Fibroblast of lung (primary cell): ENCODE measurements around the gene VPS13C.

Experiments used
- EZH2 ChIP-seq: IDR thresholded peaks from 2 replicates; pipeline ENCODE4 v1.5.1; 2012; ENCODE audit warnings: low read length, control low read depth, mild to moderate bottlenecking; ENCODE audit errors: missing control alignments
- TF ChIP-seq, protein P1 (sequence below), 2 donors: IDR thresholded peaks in 1 of 2; conservative IDR thresholded peaks in 1 of 2; 1 replicate in 1 of 2; 2 replicates in 1 of 2; pipeline ENCODE4 v1.5.1; 2011 to 2012; ENCODE audit warnings: low read length in 2 of 2, control low read depth in 1 of 2, inconsistent platforms in 1 of 2, low read depth in 1 of 2, mild to moderate bottlenecking in 1 of 2

- TF ChIP-seq, protein P1, sequence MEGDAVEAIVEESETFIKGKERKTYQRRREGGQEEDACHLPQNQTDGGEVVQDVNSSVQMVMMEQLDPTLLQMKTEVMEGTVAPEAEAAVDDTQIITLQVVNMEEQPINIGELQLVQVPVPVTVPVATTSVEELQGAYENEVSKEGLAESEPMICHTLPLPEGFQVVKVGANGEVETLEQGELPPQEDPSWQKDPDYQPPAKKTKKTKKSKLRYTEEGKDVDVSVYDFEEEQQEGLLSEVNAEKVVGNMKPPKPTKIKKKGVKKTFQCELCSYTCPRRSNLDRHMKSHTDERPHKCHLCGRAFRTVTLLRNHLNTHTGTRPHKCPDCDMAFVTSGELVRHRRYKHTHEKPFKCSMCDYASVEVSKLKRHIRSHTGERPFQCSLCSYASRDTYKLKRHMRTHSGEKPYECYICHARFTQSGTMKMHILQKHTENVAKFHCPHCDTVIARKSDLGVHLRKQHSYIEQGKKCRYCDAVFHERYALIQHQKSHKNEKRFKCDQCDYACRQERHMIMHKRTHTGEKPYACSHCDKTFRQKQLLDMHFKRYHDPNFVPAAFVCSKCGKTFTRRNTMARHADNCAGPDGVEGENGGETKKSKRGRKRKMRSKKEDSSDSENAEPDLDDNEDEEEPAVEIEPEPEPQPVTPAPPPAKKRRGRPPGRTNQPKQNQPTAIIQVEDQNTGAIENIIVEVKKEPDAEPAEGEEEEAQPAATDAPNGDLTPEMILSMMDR (conservative IDR thresholded peaks at IDR 0.05 in 1 of 2, IDR thresholded peaks at IDR 0.05 in 1 of 2; ENCODE audit: low read depth in 1 of 2, low read length in 2 of 2): no peak
- no peak for TF ChIP-seq EZH2
These were observed 30.7 kb upstream of the VPS13C start for GRCh38 chr15:62090988-62091387.
